Left cardiac atrium (tissue), 4 donors: ENCODE measurements around the gene KANTR. TPM values are rescaled to one million over a fixed set of nuclear protein-coding genes. Genes with fewer than 3 reads are reported as not detected.
A peak's percentile ranks its signal among the peaks of the same experiment; 100 is the strongest.
"Not testable (repeated sequence)": the region's sequence is repeated elsewhere in the genome, so short reads cannot be mapped to it uniquely, and the experiment has no call there.

Source experiments
- ATAC-seq, 2 donors: fragments of 200-7000 bp; cut with Tn5 transposase; one replicate each; pipeline ENCODE4 v1.9.1; 2020; ENCODE audit warnings: mild to moderate bottlenecking in 2 of 2, moderate library complexity in 2 of 2
- DNase-seq: peaks from one replicate; pipeline ENCODE4 v3.0.0-alpha.2; 2020
- intact Hi-C, 2 donors: fragments of 100-400 bp; cut with DNase I; formaldehyde crosslinking; loops; one replicate each; pipeline versions ENCODE4 v1.14.1 to v1.15.1; 2022 to 2023
- total RNA-seq, 2 donors: library from RNA; stranded (reverse); fragmentation: NEBNext Ultra II Directional; extraction: Animal tissue kit (Norgen Biotek cat#: 25700); gene quantifications; one replicate each; pipeline ENCODE4 v1.2.1, GENCODE V29; 2021
- donor health status: DM: no; HTN: yes; CAD: no.
- donor health status: DM: no; HTN: yes; CAD: no; lungs with severe emphysema.
- donor health status: DM: yes; HTN: yes; CAD: no.
- donor health status: Dilated cardiomyopathy.

Gene KANTR
- total RNA-seq, 2 donors from 2014 or later = 5.4 to 5.7 TPM

GRCh38 chrX:53115550-53115874 lies 21.6 kb downstream of the KANTR start:
- ATAC-seq (no peak), DNase-seq (no peak)
- intact Hi-C loops = no loop called here

GRCh38 chrX:53116101-53116500 lies 22.2 kb downstream of the KANTR start:
- intact Hi-C loops = no loop called here
- ATAC-seq (peak; percentile 78 to 88), DNase-seq (no peak)

- ATAC-seq (peak in 1 of 2 donors; percentile 47), DNase-seq (no peak)
- intact Hi-C loops = no loop called here
Measured at GRCh38 chrX:53122013-53122412, 28.1 kb downstream of the KANTR start.

- no peak for DNase-seq
- no peak for ATAC-seq
- intact Hi-C loops = no loop called here
Measured at GRCh38 chrX:53125506-53125905, 31.6 kb downstream of the KANTR start.

DNA sequence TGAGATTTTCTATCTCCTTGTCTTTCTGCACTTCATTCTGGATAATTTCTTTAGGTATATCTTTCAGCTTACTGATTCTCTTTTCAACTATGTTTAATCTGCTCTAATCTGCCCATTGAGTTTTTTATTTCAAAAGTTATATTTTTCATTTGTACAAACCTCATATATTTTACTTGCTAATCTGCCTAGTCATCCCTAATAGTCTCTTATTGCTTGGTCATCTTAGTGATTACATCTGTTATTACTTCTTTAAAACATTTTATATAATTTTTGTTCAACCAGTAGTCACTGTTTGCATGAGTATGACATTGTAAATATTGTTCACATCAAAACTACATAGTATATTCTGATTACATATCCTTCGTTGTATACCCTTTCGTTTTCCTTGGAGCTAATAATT lies 32.4 kb downstream of the KANTR start:
- no peak for ATAC-seq
- intact Hi-C loops = no loop called here

DNA sequence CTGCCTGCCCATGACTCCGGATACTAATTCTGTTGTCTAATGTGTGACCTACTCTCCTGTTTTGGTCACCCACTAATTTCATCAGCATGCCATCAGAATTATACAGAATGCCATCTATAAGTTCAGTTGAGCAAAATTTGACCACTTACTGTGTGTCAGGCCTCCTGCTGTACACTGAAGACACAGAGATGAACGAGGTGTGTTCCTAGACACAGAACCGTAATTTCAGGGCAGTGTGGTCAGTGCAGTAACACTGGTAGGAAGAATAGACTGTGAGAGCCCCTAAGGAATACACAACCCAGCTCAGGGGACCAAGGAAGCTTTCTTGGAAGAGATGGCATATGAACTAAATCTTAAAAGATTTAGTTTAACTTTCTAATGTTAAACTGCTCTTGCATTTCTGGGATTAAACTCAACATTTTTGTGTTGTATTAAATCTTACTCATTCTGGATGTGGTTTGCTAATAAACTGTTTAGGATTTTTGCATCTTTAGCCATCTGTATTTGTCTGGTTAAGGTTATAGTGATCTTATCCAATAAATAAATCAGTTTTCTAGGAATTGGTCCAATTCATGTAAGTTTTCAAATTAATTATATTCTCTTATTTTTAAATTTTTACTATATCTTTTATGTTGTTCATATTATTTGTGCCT lies 34.3 kb downstream of the KANTR start:
- ATAC-seq (no peak), DNase-seq (no peak)
- intact Hi-C loops = no loop called here

More for the DNA sequence above, 32.4 kb downstream of the KANTR start:
- DNase-seq = no peak

GRCh38 chrX:53133400-53133799 lies 39.5 kb downstream of the KANTR start:
- DNase-seq (no peak), ATAC-seq (no peak)
- intact Hi-C loops = no loop called here

DNA sequence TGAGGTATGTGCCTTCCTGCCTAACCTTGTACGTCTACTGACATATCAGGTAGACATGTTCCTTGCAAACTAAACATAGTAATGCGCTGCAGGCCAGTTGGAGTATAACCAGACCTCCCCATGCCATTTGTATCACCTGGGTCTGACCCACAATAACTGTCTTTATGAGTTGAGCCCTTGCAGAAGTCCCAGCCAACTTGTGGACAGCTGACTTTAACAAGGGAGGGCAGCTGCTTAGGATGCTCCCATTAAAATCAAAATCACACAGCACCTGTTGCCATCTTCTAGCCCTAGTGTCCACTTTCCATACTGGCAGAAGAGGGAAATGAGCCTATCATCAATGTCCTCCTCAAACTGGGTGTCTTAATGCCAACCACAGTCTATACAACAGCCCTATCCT lies 41.6 kb downstream of the KANTR start:
- no peak for ATAC-seq
- DNase-seq = no peak
- intact Hi-C loops = no loop called here

DNA sequence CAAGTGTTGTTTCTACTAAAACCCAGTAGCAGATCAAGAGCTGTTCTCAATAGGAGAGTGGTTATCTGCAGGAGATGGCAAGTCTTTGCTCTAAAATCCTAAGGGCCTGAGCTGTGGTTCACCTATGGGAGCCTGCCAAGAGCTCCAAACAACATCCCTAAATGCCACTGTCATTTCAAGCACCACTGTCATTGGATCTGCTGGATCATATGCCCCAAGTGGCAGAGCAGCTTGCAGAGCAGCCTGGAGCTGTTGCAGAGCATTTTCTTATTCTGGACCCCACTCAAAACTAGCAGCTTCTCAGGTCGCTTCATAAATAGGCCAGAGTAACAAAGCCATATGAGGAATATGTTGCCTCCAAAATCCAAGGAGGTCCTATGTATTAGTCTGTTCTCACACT lies 59.6 kb downstream of the KANTR start:
- intact Hi-C loops = no loop called here
- DNase-seq (no peak), ATAC-seq (peak in 1 of 2 donors; percentile 19)

DNA sequence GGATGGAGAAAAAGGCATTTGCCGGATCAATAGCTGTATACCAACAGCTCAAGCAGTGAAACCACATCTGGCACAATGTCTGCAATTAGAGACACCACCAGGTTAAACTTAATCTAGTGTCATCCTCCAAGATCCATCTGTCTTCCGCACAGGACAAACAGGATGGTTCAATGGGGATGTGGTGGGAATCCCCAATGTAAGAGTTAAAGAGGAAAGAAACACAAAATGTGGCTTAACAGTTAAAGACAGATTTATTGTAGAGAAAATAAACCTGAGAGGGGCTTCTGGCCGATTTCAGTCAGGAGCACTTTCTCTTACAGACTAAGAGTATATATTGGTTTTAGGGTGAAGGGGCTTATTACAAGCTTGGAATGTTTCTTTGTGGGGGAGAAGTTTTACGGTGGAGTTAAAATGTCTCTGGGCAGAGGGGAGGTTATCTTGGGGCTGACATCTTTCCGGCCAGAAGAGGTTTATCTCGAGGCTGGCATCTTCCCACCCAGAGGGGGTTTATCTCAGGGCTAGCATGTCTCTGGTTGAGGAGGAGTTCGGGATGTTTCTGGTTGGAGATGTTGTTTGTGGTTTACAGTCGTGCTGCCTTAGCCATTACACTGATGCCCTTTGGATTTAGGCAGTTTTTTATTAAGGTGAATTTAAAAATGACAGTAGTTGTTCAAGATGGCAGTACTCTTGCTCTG lies 61.7 kb downstream of the KANTR start:
- intact Hi-C loops = no loop called here
- no peak for DNase-seq
- ATAC-seq = no peak

DNA sequence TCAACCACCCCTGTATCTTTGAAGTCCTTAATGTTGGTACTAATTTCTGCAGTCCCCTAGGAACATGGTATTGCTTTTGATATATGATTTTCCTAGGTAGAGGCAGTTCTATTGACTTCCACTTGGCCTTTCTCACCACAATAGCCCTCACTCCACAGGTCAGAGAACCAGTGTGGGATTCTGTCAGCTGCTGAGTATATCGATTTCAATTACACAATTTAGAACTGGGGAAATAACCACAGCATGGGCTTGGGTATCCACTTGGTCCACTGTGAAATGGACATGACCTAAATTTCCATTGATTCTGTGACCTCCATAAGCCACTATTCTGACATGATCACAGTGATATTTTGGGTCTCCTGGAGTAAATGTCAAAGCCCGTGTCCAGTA lies 62.3 kb downstream of the KANTR start:
- ATAC-seq = no peak
- intact Hi-C loops = no loop called here

GRCh38 chrX:53159184-53159583 lies 65.2 kb downstream of the KANTR start:
- intact Hi-C loops = no loop called here
- no peak for DNase-seq
- no peak for ATAC-seq

More for the DNA sequence above, 62.3 kb downstream of the KANTR start:
- DNase-seq = no peak

- DNase-seq (no peak), ATAC-seq (no peak)
- intact Hi-C loops = no loop called here
Measured at GRCh38 chrX:53160297-53160983, 66.5 kb downstream of the KANTR start.

DNA sequence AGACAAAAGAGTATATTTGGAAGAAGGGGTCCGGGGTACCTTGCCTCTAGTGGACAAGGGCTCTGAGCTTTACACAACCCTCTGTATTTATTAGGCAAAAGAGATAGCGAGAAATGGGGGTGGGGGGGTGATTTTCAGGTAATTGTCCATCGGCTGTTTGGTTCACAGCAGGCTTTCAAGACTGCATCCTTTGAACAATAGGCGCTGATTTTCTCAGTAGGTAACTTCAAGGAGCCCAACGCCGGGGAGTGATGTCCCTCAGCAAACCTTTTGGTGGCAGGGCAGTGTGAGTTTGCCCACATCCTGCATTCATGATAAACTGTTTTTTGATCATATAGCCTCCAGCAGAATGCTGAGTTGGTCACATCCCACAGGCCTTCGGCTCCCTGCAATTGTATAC lies 69.5 kb downstream of the KANTR start:
- DNase-seq (no peak), ATAC-seq (no peak)
- intact Hi-C loops = no loop called here

- intact Hi-C loops, ATAC-seq, DNase-seq: not testable (repeated sequence)
Measured at GRCh38 chrX:53164566-53164965, 70.6 kb downstream of the KANTR start.

DNA sequence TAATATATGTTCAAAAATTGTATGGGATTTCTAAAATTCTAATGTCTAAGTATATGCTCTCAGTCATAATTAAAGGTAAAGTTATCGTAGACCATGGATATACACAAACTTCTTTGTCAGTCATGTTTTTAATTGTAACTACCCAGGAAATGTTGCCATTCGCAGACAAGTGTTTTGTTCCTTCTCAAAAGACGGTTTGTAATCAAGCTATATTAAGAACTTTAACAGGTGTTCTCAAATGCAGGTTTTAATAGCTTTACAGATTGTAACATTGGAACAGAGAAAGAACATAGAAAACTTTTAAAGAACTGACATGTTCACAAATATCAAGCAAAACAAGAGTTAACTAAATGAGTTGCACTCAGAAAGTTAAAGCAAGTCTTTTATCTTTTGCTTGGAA lies 72.2 kb downstream of the KANTR start:
- intact Hi-C loops = no loop called here
- DNase-seq = no peak
- ATAC-seq = no peak

- ATAC-seq (no peak), DNase-seq (no peak)
- intact Hi-C loops = no loop called here
Measured at GRCh38 chrX:53171356-53171755, 77.4 kb downstream of the KANTR start.
